Dendritic cell treated with granulocyte-macrophage colony-stimulating factor and Interleukin-4, amounts not matched to agents 40 ng/mL and 50 ng/mL, for 4 days (primary cell): Measurements from ENCODE around the gene UNC5B.

Source experiments
- H3K27ac Mint-ChIP-seq: one replicate; pipeline ENCODE4 v1.8.0; 2022; ENCODE audit warnings: mild to moderate bottlenecking, mixed read lengths
- H3K27me3 Mint-ChIP-seq: one replicate; pipeline ENCODE4 v1.8.0; 2022; ENCODE audit warnings: mild to moderate bottlenecking, mixed read lengths
- H3K36me3 Mint-ChIP-seq: one replicate; pipeline ENCODE4 v1.8.0; 2022; ENCODE audit warnings: low read depth, mixed read lengths
- H3K4me1 Mint-ChIP-seq: one replicate; pipeline ENCODE4 v1.8.0; 2022; ENCODE audit warnings: low read depth, mixed read lengths
- H3K4me3 Mint-ChIP-seq: one replicate; pipeline ENCODE4 v1.8.0; 2022; ENCODE audit warnings: mild to moderate bottlenecking, moderate library complexity, mixed read lengths
- H3K9me3 Mint-ChIP-seq: one replicate; pipeline ENCODE4 v1.8.0; 2022; ENCODE audit warnings: mixed read lengths
- intact Hi-C: fragments of 100-400 bp; cut with micrococcal nuclease; formaldehyde crosslinking; loops from one replicate; pipeline ENCODE4 v1.15.0; 2022

Gene UNC5B

GRCh38 chr10:71283410-71283809 is 71.0 kb downstream of the UNC5B start:
- Mint-ChIP-seq H3K4me3 (no peak overlapping the region), H3K4me1 (peaks cover 30% of the 10 kb centered on the region), H3K27me3 (peaks cover 8% of the 10 kb centered on the region), H3K9me3 (no peaks in the 10 kb centered on the region), H3K27ac (no peak overlapping the region), H3K36me3 (no peaks in the 10 kb centered on the region)
- intact Hi-C loops, result no loop called here

- Mint-ChIP-seq H3K4me3 (no peak overlapping the region), H3K27ac (no peak overlapping the region), H3K9me3 (no peaks in the 10 kb centered on the region), H3K36me3 (no peaks in the 10 kb centered on the region), H3K4me1 (peaks cover 28% of the 10 kb centered on the region), H3K27me3 (peaks cover 10% of the 10 kb centered on the region)
- intact Hi-C loops, result loop anchor here (2.0 kb wide), 1 partner anchor 357 kb away; no protein-coding TSS in a partner anchor
Measured at GRCh38 chr10:71283876-71284275, 71.5 kb downstream of the UNC5B start.

DNA sequence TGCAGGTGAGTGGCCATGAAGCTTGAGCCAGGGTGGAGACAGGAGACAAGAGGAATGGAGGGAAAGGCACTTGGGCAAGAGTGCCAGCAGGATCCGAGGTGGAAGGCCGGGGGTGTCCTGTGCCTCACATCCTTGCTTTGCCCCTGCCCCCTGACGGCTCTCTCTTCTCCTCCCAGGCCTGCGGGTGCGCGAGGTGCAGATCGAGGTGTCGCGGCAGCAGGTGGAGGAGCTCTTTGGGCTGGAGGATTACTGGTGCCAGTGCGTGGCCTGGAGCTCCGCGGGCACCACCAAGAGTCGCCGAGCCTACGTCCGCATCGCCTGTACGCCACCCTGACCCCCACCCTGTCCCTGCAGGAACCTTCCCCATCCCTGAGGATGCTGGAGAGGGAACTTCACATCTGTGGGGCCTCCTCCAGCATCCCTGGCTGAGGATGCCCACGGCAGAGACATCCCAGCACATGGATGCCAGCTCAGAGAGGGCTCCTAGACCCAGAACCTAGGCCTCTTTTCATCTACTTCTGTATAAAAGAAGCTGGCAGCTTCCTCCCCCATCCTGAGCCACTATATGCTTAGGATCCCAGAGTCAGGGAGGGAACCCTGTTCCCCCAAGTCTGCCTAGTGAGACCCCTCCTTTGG is 72.3 kb downstream of the UNC5B start:
- Mint-ChIP-seq H3K9me3 (no peaks in the 10 kb centered on the region), H3K27me3 (peaks cover 15% of the 10 kb centered on the region), H3K4me3 (no peak overlapping the region), H3K36me3 (no peaks in the 10 kb centered on the region), H3K27ac (no peak overlapping the region), H3K4me1 (peaks cover 20% of the 10 kb centered on the region)
- intact Hi-C loops, result loop anchor here (2.0 kb wide), 1 partner anchor 358 kb away; no protein-coding TSS in a partner anchor

DNA sequence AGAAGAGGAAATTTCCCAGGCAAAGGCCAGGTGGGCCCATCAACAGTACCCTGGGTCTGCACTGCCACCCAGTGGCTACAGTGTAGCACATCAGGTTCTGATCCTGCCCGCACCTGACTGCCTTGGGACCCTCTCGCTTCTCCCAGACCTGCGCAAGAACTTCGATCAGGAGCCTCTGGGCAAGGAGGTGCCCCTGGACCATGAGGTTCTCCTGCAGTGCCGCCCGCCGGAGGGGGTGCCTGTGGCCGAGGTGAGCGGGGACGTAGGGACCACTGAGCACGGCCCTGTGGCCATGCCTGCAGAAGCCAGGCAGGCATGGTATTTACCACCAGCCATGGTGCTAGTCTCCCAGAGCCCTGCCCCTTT is 72.8 kb downstream of the UNC5B start:
- intact Hi-C loops, result loop anchor here (2.0 kb wide), 1 partner anchor 358 kb away; no protein-coding TSS in a partner anchor
- no peak overlapping the region for H3K4me3 Mint-ChIP-seq
- no peaks in the 10 kb centered on the region for H3K9me3 Mint-ChIP-seq
- peaks cover 13% of the 10 kb centered on the region for H3K27me3 Mint-ChIP-seq
- H3K4me1 Mint-ChIP-seq, result peaks cover 15% of the 10 kb centered on the region
- H3K36me3 Mint-ChIP-seq, result no peaks in the 10 kb centered on the region
- no peak overlapping the region for H3K27ac Mint-ChIP-seq

DNA sequence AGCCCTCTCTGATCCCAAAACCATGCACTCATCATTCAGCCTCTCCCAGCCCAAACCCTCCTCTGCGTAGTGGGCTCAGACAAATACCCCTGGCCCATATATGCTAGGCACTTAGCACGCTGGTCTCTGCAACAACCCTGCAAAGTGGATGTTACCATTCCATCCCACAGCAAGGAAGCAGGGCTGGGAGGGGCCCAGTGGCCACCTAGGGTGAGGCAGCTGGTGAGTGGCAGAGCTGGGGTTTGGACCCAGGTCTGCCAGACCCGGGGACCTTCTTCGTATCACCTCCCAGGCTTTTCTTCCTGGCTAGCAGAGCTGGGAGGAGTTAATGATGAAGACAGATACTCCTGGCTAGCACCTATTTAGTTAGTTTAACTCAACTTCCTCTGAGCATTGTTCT is 73.6 kb downstream of the UNC5B start:
- intact Hi-C loops, result loop anchor here (2.0 kb wide), 1 partner anchor 359 kb away; no protein-coding TSS in a partner anchor
- Mint-ChIP-seq H3K9me3 (no peaks in the 10 kb centered on the region), H3K27me3 (peaks cover 10% of the 10 kb centered on the region), H3K4me1 (peaks cover 8% of the 10 kb centered on the region), H3K4me3 (no peak overlapping the region), H3K27ac (no peak overlapping the region), H3K36me3 (no peaks in the 10 kb centered on the region)

GRCh38 chr10:71286521-71287294 is 74.3 kb downstream of the UNC5B start:
- peaks cover 6% of the 10 kb centered on the region for H3K4me1 Mint-ChIP-seq
- H3K27ac Mint-ChIP-seq, result no peak overlapping the region
- no peaks in the 10 kb centered on the region for H3K36me3 Mint-ChIP-seq
- no peaks in the 10 kb centered on the region for H3K9me3 Mint-ChIP-seq
- no peak overlapping the region for H3K4me3 Mint-ChIP-seq
- peaks cover 10% of the 10 kb centered on the region for H3K27me3 Mint-ChIP-seq
- intact Hi-C loops, result no loop called here

- intact Hi-C loops, result no loop called here
- peaks cover 6% of the 10 kb centered on the region for H3K4me1 Mint-ChIP-seq
- H3K36me3 Mint-ChIP-seq, result no peaks in the 10 kb centered on the region
- peaks cover 12% of the 10 kb centered on the region for H3K27me3 Mint-ChIP-seq
- no peak overlapping the region for H3K4me3 Mint-ChIP-seq
- H3K9me3 Mint-ChIP-seq, result no peaks in the 10 kb centered on the region
- H3K27ac Mint-ChIP-seq, result no peak overlapping the region
Measured at GRCh38 chr10:71287456-71287855, 75.1 kb downstream of the UNC5B start.

GRCh38 chr10:71288461-71288860 is 76.1 kb downstream of the UNC5B start:
- Mint-ChIP-seq H3K27ac (no peak overlapping the region), H3K27me3 (peaks cover 12% of the 10 kb centered on the region), H3K4me3 (no peak overlapping the region), H3K9me3 (no peaks in the 10 kb centered on the region), H3K36me3 (no peaks in the 10 kb centered on the region), H3K4me1 (peaks cover 6% of the 10 kb centered on the region)
- intact Hi-C loops, result no loop called here

GRCh38 chr10:71289421-71290130 is 77.2 kb downstream of the UNC5B start:
- intact Hi-C loops, result no loop called here
- peaks cover 12% of the 10 kb centered on the region for H3K27me3 Mint-ChIP-seq
- no peaks in the 10 kb centered on the region for H3K9me3 Mint-ChIP-seq
- H3K36me3 Mint-ChIP-seq, result no peaks in the 10 kb centered on the region
- no peak overlapping the region for H3K27ac Mint-ChIP-seq
- H3K4me1 Mint-ChIP-seq, result peaks cover 6% of the 10 kb centered on the region
- H3K4me3 Mint-ChIP-seq, result no peak overlapping the region

- Mint-ChIP-seq H3K4me1 (peaks cover 6% of the 10 kb centered on the region), H3K36me3 (no peaks in the 10 kb centered on the region), H3K4me3 (no peak overlapping the region), H3K27ac (no peak overlapping the region), H3K9me3 (no peaks in the 10 kb centered on the region), H3K27me3 (peaks cover 12% of the 10 kb centered on the region)
- intact Hi-C loops, result no loop called here
Measured at GRCh38 chr10:71290331-71290730, 78.0 kb downstream of the UNC5B start.

GRCh38 chr10:71290806-71291527 is 78.6 kb downstream of the UNC5B start:
- H3K27ac Mint-ChIP-seq, result no peak overlapping the region
- intact Hi-C loops, result no loop called here
- peaks cover 6% of the 10 kb centered on the region for H3K4me1 Mint-ChIP-seq
- no peaks in the 10 kb centered on the region for H3K36me3 Mint-ChIP-seq
- no peaks in the 10 kb centered on the region for H3K9me3 Mint-ChIP-seq
- H3K27me3 Mint-ChIP-seq, result peaks cover 8% of the 10 kb centered on the region
- H3K4me3 Mint-ChIP-seq, result no peak overlapping the region

DNA sequence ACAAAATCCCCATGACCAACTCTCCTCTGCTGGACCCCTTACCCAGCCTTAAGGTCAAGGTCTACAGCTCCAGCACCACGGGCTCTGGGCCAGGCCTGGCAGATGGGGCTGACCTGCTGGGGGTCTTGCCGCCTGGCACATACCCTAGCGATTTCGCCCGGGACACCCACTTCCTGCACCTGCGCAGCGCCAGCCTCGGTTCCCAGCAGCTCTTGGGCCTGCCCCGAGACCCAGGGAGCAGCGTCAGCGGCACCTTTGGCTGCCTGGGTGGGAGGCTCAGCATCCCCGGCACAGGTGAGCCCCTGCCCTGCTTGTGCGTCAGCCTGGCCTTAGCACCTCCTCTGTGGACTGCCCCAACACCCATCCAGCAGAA is 79.1 kb downstream of the UNC5B start:
- Mint-ChIP-seq H3K27ac (no peak overlapping the region), H3K27me3 (peaks cover 8% of the 10 kb centered on the region), H3K4me3 (no peak overlapping the region), H3K36me3 (no peaks in the 10 kb centered on the region), H3K9me3 (no peaks in the 10 kb centered on the region), H3K4me1 (peaks cover 3% of the 10 kb centered on the region)
- intact Hi-C loops, result no loop called here

DNA sequence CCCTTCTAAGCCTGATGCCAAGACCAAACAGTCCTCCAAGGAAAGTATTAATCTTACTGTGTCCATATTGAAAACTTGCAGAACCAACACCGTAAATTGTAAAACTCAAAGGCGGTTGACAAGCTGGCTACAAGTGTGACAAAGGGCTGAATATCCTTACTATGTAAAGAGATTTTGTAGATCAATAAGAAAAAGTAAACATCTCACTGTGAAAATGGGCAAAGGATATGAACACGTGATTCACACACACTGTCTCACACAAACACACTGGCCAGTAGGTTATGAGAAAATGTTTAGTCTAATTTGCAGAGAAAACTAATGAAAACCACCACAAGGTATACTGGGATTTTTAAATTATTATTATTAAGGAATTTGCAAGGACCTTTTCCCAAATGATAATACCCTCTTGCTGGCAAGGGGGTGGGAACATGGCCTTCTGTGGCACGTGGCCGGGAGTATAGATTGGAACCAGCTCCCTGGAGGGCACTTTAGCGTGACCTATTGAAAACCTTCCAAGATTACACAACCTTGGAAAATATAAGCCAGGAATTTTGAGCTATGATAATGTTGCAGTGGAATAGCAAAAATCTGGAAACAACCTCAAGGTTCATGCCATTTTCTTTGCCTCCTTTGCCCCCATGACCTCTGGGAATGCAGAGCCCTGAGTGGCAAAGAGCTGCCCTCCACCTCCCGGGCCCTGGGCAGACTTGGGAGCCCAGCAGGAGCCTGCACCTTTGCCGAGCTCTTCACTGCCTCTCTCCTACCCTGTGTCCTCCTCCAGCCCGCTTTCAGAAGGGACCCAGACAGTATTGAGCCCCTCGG is 80.5 kb downstream of the UNC5B start:
- intact Hi-C loops, result no loop called here
- H3K27ac Mint-ChIP-seq, result no peak overlapping the region
- no peaks in the 10 kb centered on the region for H3K36me3 Mint-ChIP-seq
- peaks cover 8% of the 10 kb centered on the region for H3K27me3 Mint-ChIP-seq
- peaks cover 3% of the 10 kb centered on the region for H3K4me1 Mint-ChIP-seq
- no peaks in the 10 kb centered on the region for H3K9me3 Mint-ChIP-seq
- no peak overlapping the region for H3K4me3 Mint-ChIP-seq
